Ovary (tissue), 3 donors: Measurements from ENCODE around the gene DNTT.

Experiments
- POLR2A ChIP-seq: fragments of 450-650 bp; IDR thresholded peaks from one replicate; pipeline ENCODE4 v1.6.1; 2017; ENCODE audit warnings: antibody characterized with exemption, mild to moderate bottlenecking, moderate library complexity
- TF ChIP-seq, protein P1 (sequence below), 3 donors: fragments of 450-650 bp in 2 of 3; fragments of 200-600 bp in 1 of 3; IDR thresholded peaks; one replicate each; pipeline versions ENCODE4 v1.5.1 to v1.8.0; 2016 to 2022; ENCODE audit warnings: antibody characterized with exemption in 3 of 3, mild to moderate bottlenecking in 1 of 3
- donor health status: DM: no; HTN: no; CAD: no.

DNA sequence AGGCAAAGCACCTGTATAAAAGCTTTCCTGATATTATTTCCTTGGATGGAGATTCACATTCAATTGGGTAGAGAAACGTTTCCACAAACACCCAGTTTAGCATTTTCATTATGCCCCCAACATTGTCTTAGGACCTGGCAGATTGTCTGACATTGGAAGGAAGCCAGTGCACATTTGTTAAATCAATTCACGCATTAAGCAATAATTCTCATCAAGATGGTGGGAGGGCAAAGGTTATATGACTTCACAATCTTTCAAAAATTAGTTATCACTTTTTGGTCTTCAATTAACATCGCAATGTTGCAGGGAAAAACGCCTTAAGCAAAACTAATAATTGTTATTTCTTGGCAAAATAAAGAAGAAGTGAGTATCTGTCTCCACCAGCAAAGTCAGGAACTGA, 38.2 kb downstream of the DNTT start:
- no peak for TF ChIP-seq POLR2A
- TF ChIP-seq, protein P1, sequence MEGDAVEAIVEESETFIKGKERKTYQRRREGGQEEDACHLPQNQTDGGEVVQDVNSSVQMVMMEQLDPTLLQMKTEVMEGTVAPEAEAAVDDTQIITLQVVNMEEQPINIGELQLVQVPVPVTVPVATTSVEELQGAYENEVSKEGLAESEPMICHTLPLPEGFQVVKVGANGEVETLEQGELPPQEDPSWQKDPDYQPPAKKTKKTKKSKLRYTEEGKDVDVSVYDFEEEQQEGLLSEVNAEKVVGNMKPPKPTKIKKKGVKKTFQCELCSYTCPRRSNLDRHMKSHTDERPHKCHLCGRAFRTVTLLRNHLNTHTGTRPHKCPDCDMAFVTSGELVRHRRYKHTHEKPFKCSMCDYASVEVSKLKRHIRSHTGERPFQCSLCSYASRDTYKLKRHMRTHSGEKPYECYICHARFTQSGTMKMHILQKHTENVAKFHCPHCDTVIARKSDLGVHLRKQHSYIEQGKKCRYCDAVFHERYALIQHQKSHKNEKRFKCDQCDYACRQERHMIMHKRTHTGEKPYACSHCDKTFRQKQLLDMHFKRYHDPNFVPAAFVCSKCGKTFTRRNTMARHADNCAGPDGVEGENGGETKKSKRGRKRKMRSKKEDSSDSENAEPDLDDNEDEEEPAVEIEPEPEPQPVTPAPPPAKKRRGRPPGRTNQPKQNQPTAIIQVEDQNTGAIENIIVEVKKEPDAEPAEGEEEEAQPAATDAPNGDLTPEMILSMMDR (IDR thresholded peaks at IDR 0.05) = no peak
